Lower leg skin (tissue), 4 donors: ENCODE results near the gene DLGAP1. TPM values are rescaled to one million over a fixed set of nuclear protein-coding genes. Genes with fewer than 3 reads are reported as not detected.

ENCODE experiments used
- DNase-seq, 2 donors: peaks; one replicate each; pipeline ENCODE4 v3.0.0-alpha.2; 2019; ENCODE audit warnings: low spot score in 2 of 2
- H3K4me3 ChIP-seq: fragments of 200-600 bp; sonication (generic); 2 replicates; pipeline ENCODE4 v1.5.1; 2017; ENCODE audit warnings: mild to moderate bottlenecking, low read depth; ENCODE audit not compliant: poor library complexity, severe bottlenecking
- CTCF ChIP-seq, 3 donors: fragments of 450-650 bp; IDR thresholded peaks; one replicate each; pipeline ENCODE4 v1.5.1; 2016; ENCODE audit warnings: antibody characterized with exemption in 3 of 3, mild to moderate bottlenecking in 3 of 3, moderate library complexity in 2 of 3
- POLR2A ChIP-seq, 2 donors: fragments of 450-650 bp; IDR thresholded peaks; one replicate each; pipeline ENCODE4 v1.6.1; 2016 to 2017; ENCODE audit warnings: antibody characterized with exemption in 2 of 2, mild to moderate bottlenecking in 1 of 2, moderate library complexity in 1 of 2
- WGBS, 2 donors: methylation state at CpG; one replicate each; pipeline ENCODE4 v1.1.5; 2018; 5-methylcytosine and 5-hydroxymethylcytosine counted together
- intact Hi-C: fragments of 100-400 bp; cut with DNase I; formaldehyde crosslinking; loops from one replicate; pipeline ENCODE4 v1.15.0; 2023; ENCODE audit warnings: low total_unique reads
- total RNA-seq, 4 donors: library from RNA; depleted of rRNA; stranded (reverse); fragments of >200 nt; gene quantifications; one replicate each; pipeline ENCODE4 v1.1.0, GENCODE V29; 2016

The DLGAP1 gene
- total RNA-seq, 4 donors from 2014 or later: 0.34 to 1.3 (median 0.82) TPM

GRCh38 chr18:3855966-3856365 is 599.1 kb downstream of the DLGAP1 start:
- no peak for DNase-seq
- TF ChIP-seq POLR2A (IDR thresholded peaks at IDR 0.05) (no peak), CTCF (IDR thresholded peaks at IDR 0.05) (no peak)
- no peak overlapping the region for H3K4me3 ChIP-seq
- WGBS, 2 donors: 90 to 92% methylated on average over 3 of the region's 3 CpGs
- intact Hi-C loops: no loop called here

- TF ChIP-seq CTCF (IDR thresholded peaks at IDR 0.05) (no peak), POLR2A (IDR thresholded peaks at IDR 0.05) (no peak)
- WGBS, 2 donors: 68 to 81% methylated on average over 2 of the region's 2 CpGs
- H3K4me3 ChIP-seq: no peak overlapping the region
- intact Hi-C loops: no loop called here
- no peak for DNase-seq
Measured at GRCh38 chr18:3852321-3852720, 602.8 kb downstream of the DLGAP1 start.

GRCh38 chr18:3851159-3851558 is 603.9 kb downstream of the DLGAP1 start:
- DNase-seq: no peak
- WGBS, 2 donors: 92 to 93% methylated on average over 2 of the region's 2 CpGs
- TF ChIP-seq CTCF (IDR thresholded peaks at IDR 0.05): no peak
- no peak for TF ChIP-seq POLR2A (IDR thresholded peaks at IDR 0.05)
- intact Hi-C loops: no loop called here
- H3K4me3 ChIP-seq: no peak overlapping the region

- H3K4me3 ChIP-seq: no peak overlapping the region
- DNase-seq: no peak
- intact Hi-C loops: no loop called here
- TF ChIP-seq POLR2A (IDR thresholded peaks at IDR 0.05) (no peak), CTCF (IDR thresholded peaks at IDR 0.05) (no peak)
- WGBS, 2 donors: 55 to 67% methylated on average over 3 of the region's 3 CpGs
Measured at GRCh38 chr18:3848316-3848715, 606.8 kb downstream of the DLGAP1 start.

- 65 to 69% methylated on average over 2 of the region's 2 CpGs for WGBS, 2 donors
- intact Hi-C loops: no loop called here
- TF ChIP-seq POLR2A (IDR thresholded peaks at IDR 0.05) (no peak), CTCF (IDR thresholded peaks at IDR 0.05) (no peak)
- no peak overlapping the region for H3K4me3 ChIP-seq
- no peak for DNase-seq
Measured at GRCh38 chr18:3845161-3845560, 609.9 kb downstream of the DLGAP1 start.

GRCh38 chr18:3842844-3843243 is 612.3 kb downstream of the DLGAP1 start:
- H3K4me3 ChIP-seq: no peak overlapping the region
- intact Hi-C loops: no loop called here
- 72 to 82% methylated on average over 2 of the region's 2 CpGs for WGBS, 2 donors
- TF ChIP-seq POLR2A (IDR thresholded peaks at IDR 0.05) (no peak), CTCF (IDR thresholded peaks at IDR 0.05) (no peak)
- no peak for DNase-seq
